PC-9 (cell line): ENCODE results near the gene SKIC2. TPM values are rescaled to one million over a fixed set of nuclear protein-coding genes. Genes with fewer than 3 reads are reported as not detected.
"Not testable (repeated sequence)": the region's sequence is repeated elsewhere in the genome, so short reads cannot be mapped to it uniquely, and the experiment has no call there.

Experiments used
- BruUV-seq: library from RNA; stranded (reverse); fragments of 400-500 nt; replicated peaks from 2 replicates; lab custom pipeline; 2021; lab: Mats Ljungman, UMichigan
- CTCF ChIA-PET: fragments of 300-600 bp; sonication (Branson Sonifier 250); formaldehyde crosslinking; loops from one replicate; lab custom pipeline; 2022; ENCODE audit warnings: antibody characterized with exemption; lab: Charles Lee
- POLR2A ChIA-PET: fragments of 300-600 bp; sonication (Branson Sonifier 250); formaldehyde crosslinking; loops from one replicate; lab custom pipeline; 2022; ENCODE audit warnings: antibody characterized with exemption; ENCODE audit not compliant: unreplicated experiment; lab: Charles Lee
- DNase-seq, 2 experiments: peaks; one replicate each; pipeline versions ENCODE4 v3.0.0 to v3.0.0-alpha.2; 2015 to 2022; ENCODE audit warnings: mixed read lengths in 1 of 2
- H2AFZ ChIP-seq: fragments of 200-600 bp; sonication (generic); 2 replicates; pipeline ENCODE4 v1.8.1; 2017; ENCODE audit warnings: antibody characterized with exemption
- H3F3A ChIP-seq: fragments of 200-600 bp; sonication (generic); 2 replicates; pipeline ENCODE4 v1.8.1; 2017; ENCODE audit warnings: antibody characterized with exemption, mild to moderate bottlenecking, low read depth; ENCODE audit not compliant: insufficient read depth
- H3K27ac ChIP-seq: fragments of 200-600 bp; sonication (generic); 2 replicates; pipeline ENCODE4 v1.6.1; 2016; ENCODE audit warnings: mixed run types
- H3K27me3 ChIP-seq: fragments of 200-600 bp; sonication (generic); 2 replicates; pipeline ENCODE4 v1.6.1; 2016; ENCODE audit warnings: low read depth, mixed run types; ENCODE audit not compliant: insufficient read depth
- H3K36me3 ChIP-seq: fragments of 200-600 bp; sonication (generic); 2 replicates; pipeline ENCODE4 v1.6.1; 2016; ENCODE audit warnings: low read depth, mixed run types
- H3K4me1 ChIP-seq: fragments of 200-600 bp; sonication (generic); replicated peaks from 2 replicates; pipeline ENCODE4 v1.6.1; 2016; ENCODE audit warnings: mixed run types; ENCODE audit not compliant: insufficient read depth
- H3K4me2 ChIP-seq: fragments of 200-600 bp; sonication (generic); 2 replicates; pipeline ENCODE4 v1.6.1; 2017; ENCODE audit warnings: mixed run types
- H3K4me3 ChIP-seq: fragments of 200-600 bp; sonication (generic); 2 replicates; pipeline ENCODE4 v1.6.1; 2016; ENCODE audit warnings: mixed run types
- H3K79me2 ChIP-seq: fragments of 200-600 bp; sonication (generic); 2 replicates; pipeline ENCODE4 v1.6.1; 2017; ENCODE audit warnings: low read depth, mixed run types
- H3K9me2 ChIP-seq: fragments of 200-600 bp; sonication (generic); 2 replicates; pipeline ENCODE4 v1.8.1; 2017; ENCODE audit warnings: mild to moderate bottlenecking; ENCODE audit not compliant: insufficient read depth
- H3K9me3 ChIP-seq: fragments of 200-600 bp; sonication (generic); 2 replicates; pipeline ENCODE4 v1.8.1; 2016; ENCODE audit warnings: low read depth; ENCODE audit not compliant: insufficient read depth
- H4K20me1 ChIP-seq: fragments of 200-600 bp; sonication (generic); 2 replicates; pipeline ENCODE4 v1.8.1; 2017; ENCODE audit not compliant: insufficient read depth
- intact Hi-C: fragments of 100-400 bp; cut with micrococcal nuclease; formaldehyde crosslinking; loops from one replicate; pipeline ENCODE4 v1.10.0; 2022; ENCODE audit not compliant: unreplicated experiment
- total RNA-seq: library from RNA; stranded (reverse); gene quantifications from 2 replicates; pipeline ENCODE4 v1.2.3, GENCODE V29; 2021

SKIC2 gene
- total RNA-seq, 1 experiment from 2014 or later = 67.9 TPM

- CTCF ChIA-PET, H3K27ac ChIP-seq, H3K27me3 ChIP-seq, H3K36me3 ChIP-seq, H3K4me1 ChIP-seq, intact Hi-C loops, H3K79me2 ChIP-seq, POLR2A ChIA-PET, BruUV-seq, H3K9me2 ChIP-seq, H3K9me3 ChIP-seq, H4K20me1 ChIP-seq, H3K4me3 ChIP-seq, H2AFZ ChIP-seq, H3K4me2 ChIP-seq, DNase-seq, H3F3A ChIP-seq: not testable (repeated sequence)
Measured at GRCh38 chr6:32005991-32006529, 47.1 kb downstream of the SKIC2 start.

- H3F3A ChIP-seq, POLR2A ChIA-PET, H3K4me3 ChIP-seq, H3K27me3 ChIP-seq, H4K20me1 ChIP-seq, H2AFZ ChIP-seq, H3K4me1 ChIP-seq, H3K9me2 ChIP-seq, H3K27ac ChIP-seq, H3K4me2 ChIP-seq, H3K9me3 ChIP-seq, intact Hi-C loops, DNase-seq, H3K79me2 ChIP-seq, BruUV-seq, CTCF ChIA-PET, H3K36me3 ChIP-seq: not testable (repeated sequence)
Measured at GRCh38 chr6:32007086-32007485, 48.1 kb downstream of the SKIC2 start.

- DNase-seq, H3F3A ChIP-seq, H3K79me2 ChIP-seq, H3K27me3 ChIP-seq, CTCF ChIA-PET, H3K9me3 ChIP-seq, H3K4me1 ChIP-seq, H3K4me2 ChIP-seq, H4K20me1 ChIP-seq, intact Hi-C loops, H3K27ac ChIP-seq, H3K36me3 ChIP-seq, H3K4me3 ChIP-seq, POLR2A ChIA-PET, H2AFZ ChIP-seq, BruUV-seq, H3K9me2 ChIP-seq: not testable (repeated sequence)
Measured at GRCh38 chr6:32008037-32008436, 49.1 kb downstream of the SKIC2 start.

GRCh38 chr6:32008616-32009015 lies 49.6 kb downstream of the SKIC2 start:
- H3K36me3 ChIP-seq, CTCF ChIA-PET, H3K4me3 ChIP-seq, H3K4me1 ChIP-seq, DNase-seq, H3K27ac ChIP-seq, H3K9me2 ChIP-seq, POLR2A ChIA-PET, H3K27me3 ChIP-seq, H3K4me2 ChIP-seq, H3F3A ChIP-seq, BruUV-seq, H4K20me1 ChIP-seq, H3K79me2 ChIP-seq, H2AFZ ChIP-seq, intact Hi-C loops, H3K9me3 ChIP-seq: not testable (repeated sequence)

- POLR2A ChIA-PET, H3K4me2 ChIP-seq, H3K36me3 ChIP-seq, H3K4me3 ChIP-seq, H4K20me1 ChIP-seq, H3K27me3 ChIP-seq, H3K4me1 ChIP-seq, intact Hi-C loops, H3K9me2 ChIP-seq, BruUV-seq, DNase-seq, H2AFZ ChIP-seq, H3F3A ChIP-seq, H3K27ac ChIP-seq, H3K79me2 ChIP-seq, CTCF ChIA-PET, H3K9me3 ChIP-seq: not testable (repeated sequence)
Measured at GRCh38 chr6:32009537-32009936, 50.6 kb downstream of the SKIC2 start.

GRCh38 chr6:32010856-32011530 lies 52.0 kb downstream of the SKIC2 start:
- H4K20me1 ChIP-seq, H3K9me3 ChIP-seq, CTCF ChIA-PET, POLR2A ChIA-PET, H3K4me3 ChIP-seq, H3K9me2 ChIP-seq, BruUV-seq, H3K4me1 ChIP-seq, H3K27me3 ChIP-seq, intact Hi-C loops, H3K4me2 ChIP-seq, H2AFZ ChIP-seq, H3F3A ChIP-seq, H3K79me2 ChIP-seq, H3K27ac ChIP-seq, DNase-seq, H3K36me3 ChIP-seq: not testable (repeated sequence)

GRCh38 chr6:32012941-32013617 lies 54.1 kb downstream of the SKIC2 start:
- POLR2A ChIA-PET, H4K20me1 ChIP-seq, BruUV-seq, H3K9me3 ChIP-seq, DNase-seq, CTCF ChIA-PET, H3K9me2 ChIP-seq, intact Hi-C loops, H3K27me3 ChIP-seq, H3K4me2 ChIP-seq, H3K4me1 ChIP-seq, H3K4me3 ChIP-seq, H3F3A ChIP-seq, H3K79me2 ChIP-seq, H2AFZ ChIP-seq, H3K27ac ChIP-seq, H3K36me3 ChIP-seq: not testable (repeated sequence)
